ENCODE data around the gene WSCD2. TPM values are rescaled to one million over a fixed set of nuclear protein-coding genes. Genes with fewer than 3 reads are reported as not detected.
A peak's percentile ranks its signal among the peaks of the same experiment; 100 is the strongest.

Gene WSCD2
- total RNA-seq, 2 donors from 2014 or later = 0.31 TPM; not detected in 1

GRCh38 chr12:108289350-108290161 is 160.5 kb downstream of the WSCD2 start:
- Histone ChIP-seq H3K27ac (peak overlapping the region in 1 of 2 donors; percentile 36), H3K4me1 (peaks cover 0 to 16% of the 10 kb centered on the region in 2 donors), H3K36me3 (no peaks in the 10 kb centered on the region), H3K4me3 (no peak overlapping the region), H3K9me3 (no peaks in the 10 kb centered on the region), H3K27me3 (no peaks in the 10 kb centered on the region)
- TF ChIP-seq CTCF (IDR thresholded peaks at IDR 0.05) = no peak
- DNase-seq (ENCODE audit: low spot score) = no peak

- no peak overlapping the region for H3K4me3 ChIP-seq
- DNase-seq (ENCODE audit: low spot score) = no peak
- H3K27ac ChIP-seq = no peak overlapping the region
- H3K27me3 ChIP-seq = no peaks in the 10 kb centered on the region
- no peak for TF ChIP-seq CTCF (IDR thresholded peaks at IDR 0.05)
- no peaks in the 10 kb centered on the region for H3K36me3 ChIP-seq
- no peaks in the 10 kb centered on the region for H3K4me1 ChIP-seq
- no peaks in the 10 kb centered on the region for H3K9me3 ChIP-seq
Measured at GRCh38 chr12:108295641-108296040, 166.6 kb downstream of the WSCD2 start.

DNA sequence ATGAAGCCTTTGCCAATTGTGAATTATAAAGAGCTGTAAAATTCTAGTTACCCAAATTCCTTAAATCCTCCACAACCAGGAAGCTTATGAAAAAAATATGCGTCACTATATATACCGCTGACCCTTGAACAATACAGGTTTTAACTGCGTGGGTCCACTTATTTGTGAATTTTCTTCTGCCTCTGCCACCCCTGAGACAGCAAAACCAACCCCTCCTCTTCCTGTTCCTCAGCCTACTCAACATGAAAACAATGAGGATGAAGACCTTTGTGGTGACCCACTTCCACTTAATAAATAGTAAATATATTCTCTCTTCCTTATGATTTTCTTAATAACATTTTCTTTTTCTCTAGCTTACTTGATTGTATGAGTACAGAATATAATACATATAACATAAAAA is 167.9 kb downstream of the WSCD2 start:
- H3K27ac ChIP-seq = no peak overlapping the region
- H3K9me3 ChIP-seq = no peaks in the 10 kb centered on the region
- no peak overlapping the region for H3K4me3 ChIP-seq
- no peaks in the 10 kb centered on the region for H3K36me3 ChIP-seq
- peaks cover 0 to 4% of the 10 kb centered on the region in 2 donors for H3K4me1 ChIP-seq
- no peak for TF ChIP-seq CTCF (IDR thresholded peaks at IDR 0.05)
- no peak for DNase-seq (ENCODE audit: low spot score)
- no peaks in the 10 kb centered on the region for H3K27me3 ChIP-seq

DNA sequence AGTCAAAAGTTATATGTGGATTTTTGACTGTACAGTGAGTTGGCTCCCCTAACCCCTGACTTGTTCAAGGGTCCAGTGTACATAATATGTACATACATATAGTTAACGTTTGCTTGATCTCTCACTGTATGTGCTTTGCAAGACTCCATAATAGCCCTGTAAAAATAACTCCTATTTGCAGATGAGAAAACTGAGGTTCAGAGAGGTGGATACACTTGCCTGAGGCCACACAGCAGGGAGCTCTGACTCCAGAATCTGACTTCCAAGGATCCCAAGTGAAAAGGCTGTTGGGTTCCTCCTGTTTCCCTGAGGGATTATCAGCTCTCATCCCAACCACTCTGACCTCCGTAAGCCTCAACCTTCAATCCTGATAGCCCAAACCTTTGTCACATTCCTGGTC is 168.3 kb downstream of the WSCD2 start:
- Histone ChIP-seq H3K4me1 (peaks cover 0 to 8% of the 10 kb centered on the region in 2 donors), H3K27me3 (no peaks in the 10 kb centered on the region), H3K36me3 (no peaks in the 10 kb centered on the region), H3K27ac (no peak overlapping the region), H3K4me3 (no peak overlapping the region), H3K9me3 (no peaks in the 10 kb centered on the region)
- DNase-seq (ENCODE audit: low spot score) = no peak
- no peak for TF ChIP-seq CTCF (IDR thresholded peaks at IDR 0.05)

DNA sequence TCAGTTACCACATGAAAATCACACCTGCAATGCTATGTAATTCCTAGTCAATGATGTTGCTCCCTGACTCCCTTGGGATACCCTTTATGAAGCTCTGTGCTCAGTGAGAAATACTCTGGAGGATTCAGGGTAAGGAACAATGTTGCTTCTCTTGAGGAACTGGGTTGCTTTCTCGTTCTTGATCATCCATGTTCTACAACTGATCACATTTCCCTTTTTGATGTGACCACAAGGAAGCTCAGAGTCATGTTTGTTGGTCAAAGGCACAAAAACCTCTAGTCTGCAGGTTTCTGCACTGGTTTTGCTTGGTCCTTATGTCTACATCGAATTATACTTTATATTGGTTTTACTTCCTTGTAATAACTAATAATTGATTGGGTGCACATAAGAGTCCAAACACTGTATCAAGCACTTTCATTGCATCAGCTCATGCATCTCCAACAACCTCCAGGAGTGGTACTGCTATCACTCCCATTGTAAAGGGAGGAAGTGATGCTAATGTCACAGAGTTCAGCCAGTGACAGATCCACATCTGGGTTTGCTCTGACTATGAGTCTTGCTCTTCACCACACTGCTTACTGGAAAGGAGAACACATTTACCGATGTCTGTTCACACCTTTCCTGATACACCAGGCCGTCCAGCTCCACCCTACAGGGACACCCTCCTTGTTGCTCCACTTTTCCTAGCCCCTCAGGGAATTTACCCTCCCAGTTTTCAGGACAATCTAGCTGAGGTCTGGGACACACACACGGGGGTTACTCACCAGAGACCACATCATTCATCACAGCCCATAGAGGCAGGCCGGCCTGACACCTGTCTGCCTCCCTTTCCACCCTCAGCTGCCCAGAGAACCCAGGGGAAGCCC is 169.0 kb downstream of the WSCD2 start:
- Histone ChIP-seq H3K4me1 (peaks cover 0 to 15% of the 10 kb centered on the region in 2 donors), H3K27ac (no peak overlapping the region), H3K36me3 (no peaks in the 10 kb centered on the region), H3K9me3 (no peaks in the 10 kb centered on the region), H3K27me3 (no peaks in the 10 kb centered on the region), H3K4me3 (no peak overlapping the region)
- DNase-seq (ENCODE audit: low spot score) = no peak
- no peak for TF ChIP-seq CTCF (IDR thresholded peaks at IDR 0.05)

Data from right atrium auricular region (tissue), 2 donors.